ENCODE measurements around the gene UBE2E3. TPM values are rescaled to one million over a fixed set of nuclear protein-coding genes. Genes with fewer than 3 reads are reported as not detected.

The UBE2E3 gene
- total and polyA plus RNA-seq, 2 of the 4 experiments (the other 2 are of a cell fraction): 106 to 114 TPM

DNA sequence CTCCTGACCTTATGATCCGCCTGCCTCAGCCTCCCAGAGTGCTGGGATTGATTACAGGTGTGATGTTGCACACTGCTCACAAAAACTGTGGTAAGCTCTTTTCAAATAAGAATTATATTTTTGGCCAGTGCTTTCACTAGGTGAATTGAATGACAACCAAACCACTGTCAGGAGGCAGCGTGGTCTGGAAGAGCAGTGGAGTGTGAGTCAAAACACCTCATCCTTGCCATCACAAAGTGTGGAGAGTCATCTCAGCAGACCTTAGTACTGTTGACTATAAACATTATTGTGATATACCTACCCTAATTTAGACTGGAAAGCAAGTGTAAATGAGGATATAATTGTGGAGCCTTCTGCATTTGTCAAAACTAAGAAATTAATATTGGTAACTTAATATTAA, 61.3 kb downstream of the UBE2E3 start:
- no peak overlapping the region for H4K91ac ChIP-seq (ENCODE audit: insufficient read depth, low read depth, low read length)
- no peak overlapping the region for H3K27ac ChIP-seq (ENCODE audit: insufficient read depth, low read length)
- H2BK120ac ChIP-seq (ENCODE audit: low read depth, low read length): no peak overlapping the region
- DNase-seq (peak; percentile 39), ATAC-seq (ENCODE audit: low read depth) (no peak)
- CTCF ChIA-PET: no interaction called here
- H3K9me1 ChIP-seq (ENCODE audit: insufficient read depth, low read length): peaks cover 6% of the 10 kb centered on the region
- peaks cover 3% of the 10 kb centered on the region for H3K4me1 ChIP-seq (ENCODE audit: control insufficient read depth, insufficient read depth, low read length)
- TF ChIP-seq, protein P1, sequence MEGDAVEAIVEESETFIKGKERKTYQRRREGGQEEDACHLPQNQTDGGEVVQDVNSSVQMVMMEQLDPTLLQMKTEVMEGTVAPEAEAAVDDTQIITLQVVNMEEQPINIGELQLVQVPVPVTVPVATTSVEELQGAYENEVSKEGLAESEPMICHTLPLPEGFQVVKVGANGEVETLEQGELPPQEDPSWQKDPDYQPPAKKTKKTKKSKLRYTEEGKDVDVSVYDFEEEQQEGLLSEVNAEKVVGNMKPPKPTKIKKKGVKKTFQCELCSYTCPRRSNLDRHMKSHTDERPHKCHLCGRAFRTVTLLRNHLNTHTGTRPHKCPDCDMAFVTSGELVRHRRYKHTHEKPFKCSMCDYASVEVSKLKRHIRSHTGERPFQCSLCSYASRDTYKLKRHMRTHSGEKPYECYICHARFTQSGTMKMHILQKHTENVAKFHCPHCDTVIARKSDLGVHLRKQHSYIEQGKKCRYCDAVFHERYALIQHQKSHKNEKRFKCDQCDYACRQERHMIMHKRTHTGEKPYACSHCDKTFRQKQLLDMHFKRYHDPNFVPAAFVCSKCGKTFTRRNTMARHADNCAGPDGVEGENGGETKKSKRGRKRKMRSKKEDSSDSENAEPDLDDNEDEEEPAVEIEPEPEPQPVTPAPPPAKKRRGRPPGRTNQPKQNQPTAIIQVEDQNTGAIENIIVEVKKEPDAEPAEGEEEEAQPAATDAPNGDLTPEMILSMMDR (conservative IDR thresholded peaks at IDR 0.05; ENCODE audit: low read depth, low read length): no peak
- TF ChIP-seq RCOR1 (IDR thresholded peaks at IDR 0.05; ENCODE audit: insufficient replicate concordance, low read length) (no peak), BHLHE40 (IDR thresholded peaks at IDR 0.05; ENCODE audit: low read depth, low read length) (no peak), RAD21 (IDR thresholded peaks at IDR 0.05; ENCODE audit: low read length) (no peak), POLR2A (IDR thresholded peaks at IDR 0.05; ENCODE audit: low read depth, low read length) (no peak), CHD1 (IDR thresholded peaks at IDR 0.05; ENCODE audit: low read depth, low read length) (no peak), FOS (IDR thresholded peaks at IDR 0.05; ENCODE audit: low read depth, low read length) (no peak)
- TF ChIP-seq, protein P2, sequence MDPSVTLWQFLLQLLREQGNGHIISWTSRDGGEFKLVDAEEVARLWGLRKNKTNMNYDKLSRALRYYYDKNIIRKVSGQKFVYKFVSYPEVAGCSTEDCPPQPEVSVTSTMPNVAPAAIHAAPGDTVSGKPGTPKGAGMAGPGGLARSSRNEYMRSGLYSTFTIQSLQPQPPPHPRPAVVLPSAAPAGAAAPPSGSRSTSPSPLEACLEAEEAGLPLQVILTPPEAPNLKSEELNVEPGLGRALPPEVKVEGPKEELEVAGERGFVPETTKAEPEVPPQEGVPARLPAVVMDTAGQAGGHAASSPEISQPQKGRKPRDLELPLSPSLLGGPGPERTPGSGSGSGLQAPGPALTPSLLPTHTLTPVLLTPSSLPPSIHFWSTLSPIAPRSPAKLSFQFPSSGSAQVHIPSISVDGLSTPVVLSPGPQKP (IDR thresholded peaks at IDR 0.05; ENCODE audit: borderline replicate concordance, low read depth, low read length): no peak
- H2AFZ ChIP-seq (replicated peaks; ENCODE audit: low read length, poor library complexity): no peak overlapping the region
- POLR2A ChIA-PET (ENCODE audit: unreplicated experiment): no interaction called here
- peaks cover 8% of the 10 kb centered on the region; the same call in 1 of the 2 replicates for H4K20me1 ChIP-seq (ENCODE audit: insufficient read depth, low read length)
- H3K18ac ChIP-seq (ENCODE audit: low read depth, low read length): no peak overlapping the region
- no peaks in the 10 kb centered on the region for H3K27me3 ChIP-seq (ENCODE audit: control insufficient read depth, insufficient read depth, low read length)
- in situ Hi-C loops (cut with MboI; ENCODE audit: low sequenced_read_pairs): no loop called here
- H3K4me3 ChIP-seq (ENCODE audit: insufficient read depth, low read depth, low read length): no peak overlapping the region
- H3K9ac ChIP-seq (ENCODE audit: low read depth, low read length): no peak overlapping the region
- no CpG with 5 or more reads among the region's 2 CpGs for WGBS, 2 experiments (ENCODE audit: extremely low coverage in 2 of 2, insufficient read length in 1 of 2)
- H4K8ac ChIP-seq (ENCODE audit: low read depth in 2 of 2, low read length in 2 of 2): no peak overlapping the region
- peaks cover 15 to 41% of the 10 kb centered on the region in 2 experiments; a peak in 3 of 4 replicates for H3K79me1 ChIP-seq (ENCODE audit: low read depth in 1 of 2, low read length in 2 of 2)
- no peak overlapping the region for H2AK5ac ChIP-seq (ENCODE audit: low read depth, low read length)
- no peak overlapping the region for H2BK5ac ChIP-seq (ENCODE audit: low read depth, low read length, poor library complexity, severe bottlenecking)
- no peaks in the 10 kb centered on the region for H3K36me3 ChIP-seq (ENCODE audit: control insufficient read depth, insufficient read depth, low read length)
- H2BK20ac ChIP-seq (ENCODE audit: low read depth, low read length): no peak overlapping the region
- no peak overlapping the region for H3K23ac ChIP-seq (ENCODE audit: low read depth, low read length)
- no peak overlapping the region for H4K5ac ChIP-seq (ENCODE audit: low read depth, low read length)
- intact Hi-C loops (cut with micrococcal nuclease): loop anchor here (10.0 kb wide), 1 partner anchor 637 kb away; no protein-coding TSS in a partner anchor
- no peak overlapping the region for H3K4me2 ChIP-seq (ENCODE audit: low read depth, low read length)
- no peak overlapping the region for H2AK9ac ChIP-seq (replicated peaks; ENCODE audit: low read depth, low read length, poor library complexity)
- no peak overlapping the region for H3K56ac ChIP-seq (ENCODE audit: extremely low read depth, insufficient read depth, low read length)
- H3K9me3 ChIP-seq (ENCODE audit: control insufficient read depth, insufficient read depth, low read length): no peaks in the 10 kb centered on the region
- BruUV-seq (replicated peaks): no TSS peak
- H2BK15ac ChIP-seq (ENCODE audit: low read depth, low read length): no peak overlapping the region
- dilution Hi-C loops (cut with HindIII; ENCODE audit: low sequenced_read_pairs, unreplicated experiment): no loop called here
- H3K4ac ChIP-seq (ENCODE audit: low read depth, low read length): no peak overlapping the region
- no peak overlapping the region for H3K14ac ChIP-seq (replicated peaks; ENCODE audit: low read depth, low read length)
